ENCODE measurements around the gene CDH2. TPM values are rescaled to one million over a fixed set of nuclear protein-coding genes. Genes with fewer than 3 reads are reported as not detected.

The CDH2 gene
- total and polyA plus RNA-seq, 10 donors, result 0.96 to 40.2 (median 24.6) TPM

- intact Hi-C loops (cut with DNase I; ENCODE audit: low total_unique reads), result no loop called here
- H3K4me1 ChIP-seq, result no peaks in the 10 kb centered on the region
- TF ChIP-seq POLR2AphosphoS5 (IDR thresholded peaks at IDR 0.05) (no peak), POLR2A (IDR thresholded peaks at IDR 0.05) (no peak), CTCF (IDR thresholded peaks at IDR 0.05 in 8 of 11, conservative IDR thresholded peaks at IDR 0.05 in 3 of 11) (no peak)
- no peak for DNase-seq
- WGBS, 5 donors, result 74 to 87% (median 75%) methylated on average over 2 of the region's 2 CpGs
- no peaks in the 10 kb centered on the region for H3K9me3 ChIP-seq
- no peaks in the 10 kb centered on the region for H3K36me3 ChIP-seq
- no peak overlapping the region for H3K27ac ChIP-seq
- H3K4me3 ChIP-seq, result no peak overlapping the region
- no peaks in the 10 kb centered on the region for H3K27me3 ChIP-seq (replicated peaks in 1 of 7)
These were observed 85.7 kb downstream of the CDH2 start for GRCh38 chr18:28091197-28091596.

GRCh38 chr18:28088477-28088876 lies 88.5 kb downstream of the CDH2 start:
- H3K27me3 ChIP-seq (replicated peaks in 1 of 7), result no peaks in the 10 kb centered on the region
- H3K27ac ChIP-seq, result no peak overlapping the region
- DNase-seq, result no peak
- no peaks in the 10 kb centered on the region for H3K36me3 ChIP-seq
- H3K4me1 ChIP-seq, result no peaks in the 10 kb centered on the region
- no peak overlapping the region for H3K4me3 ChIP-seq
- no peak for TF ChIP-seq POLR2A (IDR thresholded peaks at IDR 0.05)
- no peak for TF ChIP-seq CTCF (IDR thresholded peaks at IDR 0.05 in 8 of 11, conservative IDR thresholded peaks at IDR 0.05 in 3 of 11)
- TF ChIP-seq POLR2AphosphoS5 (IDR thresholded peaks at IDR 0.05), result no peak
- no peaks in the 10 kb centered on the region for H3K9me3 ChIP-seq
- intact Hi-C loops (cut with DNase I; ENCODE audit: low total_unique reads), result no loop called here
- WGBS, 5 donors, result 83 to 89% (median 87%) methylated on average over 3 of the region's 3 CpGs

- no peaks in the 10 kb centered on the region for H3K36me3 ChIP-seq
- TF ChIP-seq POLR2A (IDR thresholded peaks at IDR 0.05), result no peak
- no peak for DNase-seq
- 80 to 86% (median 85%) methylated on average over 9 of the region's 9 CpGs for WGBS, 5 donors
- no peaks in the 10 kb centered on the region for H3K4me1 ChIP-seq
- intact Hi-C loops (cut with DNase I; ENCODE audit: low total_unique reads), result no loop called here
- H3K27me3 ChIP-seq (replicated peaks in 1 of 7), result no peaks in the 10 kb centered on the region
- no peaks in the 10 kb centered on the region for H3K9me3 ChIP-seq
- no peak overlapping the region for H3K27ac ChIP-seq
- H3K4me3 ChIP-seq, result no peak overlapping the region
These were observed 90.0 kb downstream of the CDH2 start for GRCh38 chr18:28086670-28087552.

GRCh38 chr18:28081516-28081915 lies 95.4 kb downstream of the CDH2 start:
- no peak for DNase-seq
- H3K4me3 ChIP-seq, result no peak overlapping the region
- intact Hi-C loops (cut with DNase I; ENCODE audit: low total_unique reads), result no loop called here
- 70 to 96% (median 91%) methylated on average over 2 of the region's 2 CpGs for WGBS, 5 donors
- no peak for TF ChIP-seq CTCF (IDR thresholded peaks at IDR 0.05 in 8 of 11, conservative IDR thresholded peaks at IDR 0.05 in 3 of 11)
- no peak for TF ChIP-seq POLR2AphosphoS5 (IDR thresholded peaks at IDR 0.05)
- TF ChIP-seq POLR2A (IDR thresholded peaks at IDR 0.05), result no peak
- no peak overlapping the region for H3K27ac ChIP-seq
- no peaks in the 10 kb centered on the region for H3K27me3 ChIP-seq (replicated peaks in 1 of 7)
- no peaks in the 10 kb centered on the region for H3K4me1 ChIP-seq
- H3K36me3 ChIP-seq, result no peaks in the 10 kb centered on the region
- H3K9me3 ChIP-seq, result no peaks in the 10 kb centered on the region
